Esophagus muscularis mucosa (tissue), 4 donors: ENCODE data around the gene FCAMR. TPM values are rescaled to one million over a fixed set of nuclear protein-coding genes. Genes with fewer than 3 reads are reported as not detected.
A peak's percentile ranks its signal among the peaks of the same experiment; 100 is the strongest.

Experiments
- DNase-seq: peaks from one replicate; pipeline ENCODE4 v3.0.0-alpha.2; 2017; ENCODE audit errors: extremely low spot score
- H3K27ac ChIP-seq, 4 donors: fragments of 200-600 bp; sonication (generic); replicated peaks in 1 of 4; 1 replicate in 3 of 4; 2 replicates in 1 of 4; pipeline ENCODE4 v1.5.1; 2016 to 2019; ENCODE audit warnings: mild to moderate bottlenecking in 1 of 4
- H3K27me3 ChIP-seq, 4 donors: fragments of 200-600 bp; sonication (generic); one replicate each; pipeline versions ENCODE4 v1.5.1 to v1.6.0; 2016 to 2019
- H3K36me3 ChIP-seq, 4 donors: fragments of 200-600 bp; sonication (generic); one replicate each; pipeline ENCODE4 v1.5.1; 2016 to 2019
- H3K4me1 ChIP-seq, 4 donors: fragments of 200-600 bp; sonication (generic); one replicate each; pipeline ENCODE4 v1.5.1; 2016 to 2019
- H3K4me3 ChIP-seq, 4 donors: fragments of 200-600 bp; sonication (generic); 1 replicate in 2 of 4; 2 replicates in 2 of 4; pipeline ENCODE4 v1.5.1; 2016 to 2019; ENCODE audit warnings: mild to moderate bottlenecking in 4 of 4, moderate library complexity in 1 of 4
- H3K9me3 ChIP-seq, 4 donors: fragments of 200-600 bp; sonication (generic); 1 replicate in 3 of 4; 2 replicates in 1 of 4; pipeline ENCODE4 v1.5.1; 2016 to 2019
- EP300 ChIP-seq: sonication (generic); formaldehyde crosslinking; IDR thresholded peaks from one replicate; pipeline ENCODE4 v1.6.1; 2017; ENCODE audit warnings: antibody characterized with exemption
- POLR2A ChIP-seq: fragments of 450-650 bp; IDR thresholded peaks from one replicate; pipeline ENCODE4 v1.6.1; 2017; ENCODE audit warnings: antibody characterized with exemption, moderate library complexity, mild to moderate bottlenecking, low read depth
- POLR2AphosphoS5 ChIP-seq, 2 donors: sonication (generic); formaldehyde crosslinking; IDR thresholded peaks; one replicate each; pipeline ENCODE4 v1.6.1; 2017; ENCODE audit warnings: antibody characterized with exemption in 2 of 2
- WGBS: methylation state at CpG from one replicate; pipeline ENCODE4 v1.1.5; 2018; 5-methylcytosine and 5-hydroxymethylcytosine counted together
- intact Hi-C: fragments of 100-400 bp; cut with DNase I; formaldehyde crosslinking; loops from one replicate; pipeline ENCODE4 v1.15.1; 2023
- total RNA-seq, 4 donors: library from RNA; depleted of rRNA; stranded (reverse); fragments of >200 nt; gene quantifications; one replicate each; pipeline versions ENCODE4 v1.1.0 to v1.2.1, GENCODE V29; 2016
- TF ChIP-seq, protein P1 (sequence below), 3 experiments: fragments of 200-600 bp in 2 of 3; fragments of 450-650 bp in 1 of 3; sonication (generic) in 2 of 3; IDR thresholded peaks; one replicate each; pipeline ENCODE4 v1.5.1; 2017 to 2019; ENCODE audit warnings: antibody characterized with exemption in 3 of 3, mild to moderate bottlenecking in 2 of 3, moderate library complexity in 1 of 3

The FCAMR gene
- total RNA-seq, 4 donors from 2014 or later, result not detected

DNA sequence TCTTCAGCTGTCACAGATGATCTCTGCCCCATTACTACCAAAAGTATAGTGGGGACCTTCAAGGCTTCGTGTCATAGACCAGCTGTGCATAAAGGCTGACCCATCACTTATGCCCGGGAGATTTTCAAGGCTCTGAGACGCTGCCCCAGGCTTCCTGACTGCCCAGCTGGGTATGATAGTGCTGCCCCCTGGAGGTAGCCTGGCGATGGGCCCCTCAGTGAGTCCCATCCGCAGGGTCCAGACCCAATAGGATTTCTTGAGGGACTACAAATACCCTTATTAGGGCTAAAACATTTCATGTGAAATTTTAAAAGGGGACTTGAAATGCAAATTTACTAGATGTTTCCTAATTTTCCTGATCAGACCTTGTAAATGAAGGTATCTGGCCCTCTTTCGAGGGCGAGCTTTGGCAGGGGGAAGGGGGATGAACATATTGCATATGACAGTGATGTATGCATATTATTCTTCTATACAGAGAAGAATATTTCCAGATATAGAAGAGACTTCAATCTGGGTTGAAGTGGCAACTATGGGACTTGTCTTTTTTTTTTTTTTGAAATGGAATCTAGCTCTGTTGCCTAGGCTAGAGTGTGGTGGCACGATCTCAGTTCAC, 36.8 kb downstream of the FCAMR start:
- WGBS, result 72% methylated on average over 5 of the region's 8 CpGs
- no peaks in the 10 kb centered on the region for H3K9me3 ChIP-seq
- no peaks in the 10 kb centered on the region for H3K27me3 ChIP-seq
- intact Hi-C loops, result no loop called here
- H3K4me3 ChIP-seq, result no peak overlapping the region
- DNase-seq, result no peak
- H3K36me3 ChIP-seq, result no peaks in the 10 kb centered on the region
- no peak overlapping the region for H3K27ac ChIP-seq
- TF ChIP-seq, protein P1, sequence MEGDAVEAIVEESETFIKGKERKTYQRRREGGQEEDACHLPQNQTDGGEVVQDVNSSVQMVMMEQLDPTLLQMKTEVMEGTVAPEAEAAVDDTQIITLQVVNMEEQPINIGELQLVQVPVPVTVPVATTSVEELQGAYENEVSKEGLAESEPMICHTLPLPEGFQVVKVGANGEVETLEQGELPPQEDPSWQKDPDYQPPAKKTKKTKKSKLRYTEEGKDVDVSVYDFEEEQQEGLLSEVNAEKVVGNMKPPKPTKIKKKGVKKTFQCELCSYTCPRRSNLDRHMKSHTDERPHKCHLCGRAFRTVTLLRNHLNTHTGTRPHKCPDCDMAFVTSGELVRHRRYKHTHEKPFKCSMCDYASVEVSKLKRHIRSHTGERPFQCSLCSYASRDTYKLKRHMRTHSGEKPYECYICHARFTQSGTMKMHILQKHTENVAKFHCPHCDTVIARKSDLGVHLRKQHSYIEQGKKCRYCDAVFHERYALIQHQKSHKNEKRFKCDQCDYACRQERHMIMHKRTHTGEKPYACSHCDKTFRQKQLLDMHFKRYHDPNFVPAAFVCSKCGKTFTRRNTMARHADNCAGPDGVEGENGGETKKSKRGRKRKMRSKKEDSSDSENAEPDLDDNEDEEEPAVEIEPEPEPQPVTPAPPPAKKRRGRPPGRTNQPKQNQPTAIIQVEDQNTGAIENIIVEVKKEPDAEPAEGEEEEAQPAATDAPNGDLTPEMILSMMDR (IDR thresholded peaks at IDR 0.05), result peak in 2 of 3 experiments; percentile 13 to 39
- TF ChIP-seq POLR2AphosphoS5 (IDR thresholded peaks at IDR 0.05), result no peak
- H3K4me1 ChIP-seq, result no peaks in the 10 kb centered on the region

DNA sequence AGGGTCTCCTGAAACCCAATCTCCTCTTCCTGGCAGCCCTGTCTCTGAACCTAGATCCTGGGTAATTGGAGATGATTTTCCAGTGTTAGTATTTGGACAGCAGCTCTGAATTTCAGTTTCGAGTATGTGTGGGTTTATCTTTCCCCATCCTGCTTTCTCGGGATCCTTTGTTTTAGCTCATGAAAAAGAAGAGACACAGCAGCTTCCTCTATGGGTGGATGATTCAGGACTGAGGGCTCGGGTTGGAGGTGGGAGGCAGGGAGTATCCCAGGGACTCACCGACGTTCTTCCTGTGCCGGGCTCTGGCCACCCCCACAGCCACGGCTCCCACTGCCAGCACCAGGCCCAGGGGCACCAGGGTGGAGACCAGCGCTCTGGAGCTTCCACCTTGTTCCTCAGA, 38.1 kb downstream of the FCAMR start:
- Histone ChIP-seq H3K27me3 (no peaks in the 10 kb centered on the region), H3K4me1 (no peaks in the 10 kb centered on the region), H3K9me3 (no peaks in the 10 kb centered on the region), H3K4me3 (no peak overlapping the region), H3K27ac (no peak overlapping the region), H3K36me3 (no peaks in the 10 kb centered on the region)
- TF ChIP-seq EP300, result no peak
- TF ChIP-seq POLR2A, result no peak
- TF ChIP-seq, protein P1 (IDR thresholded peaks at IDR 0.05), result no peak
- TF ChIP-seq POLR2AphosphoS5 (IDR thresholded peaks at IDR 0.05), result no peak
- WGBS, result 76% methylated on average over 5 of the region's 8 CpGs
- DNase-seq, result no peak
- intact Hi-C loops, result no loop called here

DNA sequence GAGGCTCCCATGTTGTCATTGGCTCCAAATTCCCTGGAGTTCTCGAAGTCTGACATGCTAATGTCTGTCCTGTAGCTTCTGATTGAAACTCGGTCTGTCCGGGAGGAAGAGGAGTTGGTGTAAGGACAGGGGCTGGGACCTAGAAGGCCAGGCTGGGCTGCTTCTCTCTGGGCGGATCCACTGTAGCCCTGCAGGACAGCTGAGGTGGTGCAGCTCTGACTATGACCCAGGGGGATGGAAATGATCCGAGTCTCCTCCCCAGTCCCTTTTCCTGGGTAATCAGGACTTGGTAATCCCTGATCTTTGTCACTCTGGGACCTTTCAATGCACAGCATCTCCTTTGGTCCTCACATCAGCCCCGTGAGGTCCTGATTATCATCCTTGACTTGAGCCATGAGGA, 38.6 kb downstream of the FCAMR start:
- Histone ChIP-seq H3K4me1 (no peaks in the 10 kb centered on the region), H3K9me3 (no peaks in the 10 kb centered on the region), H3K36me3 (no peaks in the 10 kb centered on the region), H3K4me3 (no peak overlapping the region), H3K27me3 (no peaks in the 10 kb centered on the region), H3K27ac (no peak overlapping the region)
- TF ChIP-seq, protein P1 (IDR thresholded peaks at IDR 0.05), result no peak
- TF ChIP-seq POLR2A (no peak), POLR2AphosphoS5 (IDR thresholded peaks at IDR 0.05) (no peak), EP300 (no peak)
- WGBS, result 81% methylated on average over 6 of the region's 6 CpGs
- DNase-seq, result no peak
- intact Hi-C loops, result no loop called here

DNA sequence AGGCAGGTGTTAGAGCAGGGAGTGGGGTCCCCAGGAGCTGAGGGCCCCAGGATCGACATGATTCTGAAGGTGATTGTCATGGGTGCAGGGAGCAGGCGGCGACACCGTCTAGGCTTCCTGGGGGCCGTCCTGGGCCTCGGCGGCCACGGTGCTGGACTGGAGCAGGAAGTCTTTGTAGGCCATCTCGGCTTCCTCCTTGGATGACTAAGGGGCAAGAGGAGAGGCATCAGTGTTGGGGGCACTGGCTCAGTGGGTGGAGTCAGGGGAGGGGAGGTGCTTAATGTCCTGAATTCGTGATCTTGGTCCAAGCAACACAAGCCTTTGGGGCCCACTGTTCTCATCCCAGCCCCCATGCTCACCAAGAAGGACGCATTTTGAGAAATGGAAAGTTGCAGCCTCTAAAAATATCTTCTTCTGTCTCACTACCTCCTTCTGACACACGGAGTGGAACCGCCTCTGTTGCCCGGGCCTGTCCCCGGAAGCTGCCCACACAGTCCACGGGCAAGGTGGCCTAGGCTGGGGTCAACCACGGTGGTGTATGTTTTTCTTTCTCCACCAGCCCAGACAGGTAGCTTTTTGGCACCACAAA, 40.0 kb downstream of the FCAMR start:
- DNase-seq, result no peak
- H3K27me3 ChIP-seq, result no peaks in the 10 kb centered on the region
- no peaks in the 10 kb centered on the region for H3K36me3 ChIP-seq
- WGBS, result 78% methylated on average over 17 of the region's 17 CpGs
- intact Hi-C loops, result no loop called here
- H3K4me3 ChIP-seq, result no peak overlapping the region
- H3K4me1 ChIP-seq, result no peaks in the 10 kb centered on the region
- H3K27ac ChIP-seq, result no peak overlapping the region
- no peaks in the 10 kb centered on the region for H3K9me3 ChIP-seq
- no peak for TF ChIP-seq EP300
- TF ChIP-seq POLR2AphosphoS5 (IDR thresholded peaks at IDR 0.05), result no peak
- TF ChIP-seq, protein P1 (IDR thresholded peaks at IDR 0.05), result no peak
- TF ChIP-seq POLR2A, result no peak

DNA sequence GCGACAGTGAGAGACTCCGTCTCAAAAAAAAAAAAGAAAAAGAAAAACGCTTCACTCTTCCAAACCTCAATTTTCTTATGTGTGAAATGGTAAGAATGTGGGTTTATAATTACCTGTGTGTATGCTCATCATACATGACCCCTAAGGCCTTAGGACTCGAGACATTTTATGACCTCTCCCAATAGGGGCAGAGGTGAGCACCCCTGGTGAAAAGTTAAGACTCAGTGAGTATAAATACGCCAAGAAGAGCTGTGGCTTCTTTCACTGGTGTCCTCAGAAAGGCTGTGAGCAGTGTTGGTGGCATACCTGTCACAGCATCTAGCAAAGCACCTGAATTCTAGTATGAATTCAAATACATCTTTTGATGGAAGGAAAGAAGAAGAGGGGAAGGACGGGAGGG, 40.7 kb downstream of the FCAMR start:
- H3K4me1 ChIP-seq, result no peaks in the 10 kb centered on the region
- no peak for DNase-seq

More for the DNA sequence above, 40.7 kb downstream of the FCAMR start:
- Histone ChIP-seq H3K9me3 (no peaks in the 10 kb centered on the region), H3K36me3 (no peaks in the 10 kb centered on the region), H3K4me3 (no peak overlapping the region), H3K27ac (no peak overlapping the region), H3K27me3 (no peaks in the 10 kb centered on the region)
- intact Hi-C loops, result no loop called here
- 92% methylated on average over 6 of the region's 6 CpGs for WGBS
- TF ChIP-seq POLR2AphosphoS5 (IDR thresholded peaks at IDR 0.05) (no peak), EP300 (no peak), POLR2A (no peak)
- TF ChIP-seq, protein P1 (IDR thresholded peaks at IDR 0.05), result no peak
